Gastrocnemius medialis (tissue), 4 donors: ENCODE data around the gene SIK3. TPM values are rescaled to one million over a fixed set of nuclear protein-coding genes. Genes with fewer than 3 reads are reported as not detected.

Source experiments
- ATAC-seq, 2 donors: fragments of 150-250 bp; one replicate each; pipeline ENCODE4 v1.9.1; 2016
- DNase-seq, 2 donors: peaks; one replicate each; pipeline ENCODE4 v3.0.0-alpha.2; 2019
- H3K27ac ChIP-seq, 4 donors: fragments of 200-600 bp; sonication (generic); 1 replicate in 1 of 4; 2 replicates in 3 of 4; pipeline ENCODE4 v1.5.1; 2016 to 2018; ENCODE audit warnings: mild to moderate bottlenecking in 2 of 4, moderate library complexity in 1 of 4
- H3K27me3 ChIP-seq, 3 donors: fragments of 200-600 bp; sonication (generic) in 2 of 3; 1 replicate in 1 of 3; 2 replicates in 2 of 3; pipeline versions ENCODE4 v1.5.1 to v1.6.0; 2016 to 2019; ENCODE audit warnings: mild to moderate bottlenecking in 1 of 3, moderate library complexity in 1 of 3
- H3K36me3 ChIP-seq, 2 donors: fragments of 200-600 bp; sonication (generic) in 1 of 2; one replicate each; pipeline ENCODE4 v1.5.1; 2017 to 2018
- H3K4me1 ChIP-seq, 2 donors: fragments of 200-600 bp; sonication (generic) in 1 of 2; one replicate each; pipeline ENCODE4 v1.5.1; 2016 to 2017; ENCODE audit warnings: mild to moderate bottlenecking in 2 of 2
- H3K4me3 ChIP-seq, 4 donors: fragments of 200-600 bp; sonication (generic) in 3 of 4; 1 replicate in 1 of 4; 2 replicates in 3 of 4; pipeline ENCODE4 v1.5.1; 2016 to 2019; ENCODE audit warnings: mild to moderate bottlenecking in 2 of 4
- H3K9me3 ChIP-seq, 3 donors: fragments of 200-600 bp; sonication (generic) in 2 of 3; 1 replicate in 1 of 3; 2 replicates in 2 of 3; pipeline ENCODE4 v1.5.1; 2016 to 2019
- CTCF ChIP-seq, 5 experiments: fragments of 450-650 bp in 3 of 5; fragments of 200-600 bp in 2 of 5; sonication (generic) in 2 of 5; IDR thresholded peaks in 4 of 5; conservative IDR thresholded peaks in 1 of 5; 1 replicate in 4 of 5; 2 replicates in 1 of 5; pipeline ENCODE4 v1.5.1; 2016 to 2019; ENCODE audit warnings: antibody characterized with exemption in 5 of 5, mild to moderate bottlenecking in 3 of 5, moderate library complexity in 3 of 5
- POLR2A ChIP-seq, 2 donors: fragments of 450-650 bp; IDR thresholded peaks; one replicate each; pipeline ENCODE4 v1.6.1; 2017; ENCODE audit warnings: antibody characterized with exemption in 2 of 2, mild to moderate bottlenecking in 2 of 2, moderate library complexity in 2 of 2
- in situ Hi-C, 4 donors: fragments of 200-750 bp; cut with MboI; loops; one replicate each; pipeline versions ENCODE4 v1.15.0 to v1.8.0; 2017; ENCODE audit warnings: low sequenced_read_pairs in 4 of 4
- intact Hi-C: fragments of 100-400 bp; cut with DNase I; formaldehyde crosslinking; loops from one replicate; pipeline ENCODE4 v1.15.1; 2023; ENCODE audit warnings: low total_unique reads
- total RNA-seq, 4 donors: library from RNA; depleted of rRNA; stranded (reverse); fragments of >200 nt; gene quantifications; one replicate each; pipeline versions ENCODE4 v1.1.0 to v1.2.3, GENCODE V29; 2016

The SIK3 gene
- total RNA-seq, 4 donors from 2014 or later, result 34.4 to 42.4 (median 37.2) TPM

GRCh38 chr11:116986521-116987105, 111.6 kb downstream of the SIK3 start:
- peak; percentile 89 to 93 for ATAC-seq
- Histone ChIP-seq H3K36me3 (no peaks in the 10 kb centered on the region), H3K4me3 (no peak overlapping the region), H3K27ac (peak overlapping the region; percentile 51 to 66 (median 60)), H3K9me3 (no peaks in the 10 kb centered on the region), H3K27me3 (no peaks in the 10 kb centered on the region), H3K4me1 (peaks cover 51 to 68% of the 10 kb centered on the region in 2 donors)
- in situ Hi-C loops (no loop called here), intact Hi-C loops (loop anchor here (5.0 kb wide), 2 partner anchors 56 to 111 kb away; partner anchors contain the start of gene SIK3)
- DNase-seq, result peak in 1 of 2 donors; percentile 27
- TF ChIP-seq POLR2A (IDR thresholded peaks at IDR 0.05), result no peak

DNA sequence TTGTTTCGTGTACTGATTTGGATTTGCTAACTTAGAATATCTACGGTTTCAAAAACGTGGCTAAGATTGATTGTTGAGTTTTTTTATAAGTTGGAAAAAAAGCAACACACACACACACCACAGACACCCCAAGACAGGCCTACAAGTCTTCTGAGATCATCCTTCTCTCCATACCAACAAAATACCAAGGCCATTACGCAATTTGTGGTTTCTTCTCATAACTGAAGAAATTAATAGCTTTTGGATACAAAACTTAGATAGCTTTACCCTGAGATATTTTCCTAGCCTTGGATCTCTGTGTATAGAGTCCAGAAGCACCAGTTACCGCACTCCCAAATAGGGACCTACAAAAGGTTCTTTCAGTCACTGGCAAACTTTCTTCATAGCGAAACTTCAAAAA, 113.6 kb downstream of the SIK3 start:
- Histone ChIP-seq H3K36me3 (no peaks in the 10 kb centered on the region), H3K9me3 (no peaks in the 10 kb centered on the region), H3K4me1 (peaks cover 55 to 60% of the 10 kb centered on the region in 2 donors), H3K27me3 (no peaks in the 10 kb centered on the region), H3K27ac (peak overlapping the region in 2 of 4 donors; percentile 18 to 38), H3K4me3 (no peak overlapping the region)
- ATAC-seq, result peak in 1 of 2 donors; percentile 9
- no peak for DNase-seq
- intact Hi-C loops (no loop called here), in situ Hi-C loops (no loop called here)
- TF ChIP-seq CTCF (IDR thresholded peaks at IDR 0.05 in 4 of 5, conservative IDR thresholded peaks at IDR 0.05 in 1 of 5), result no peak
- no peak for TF ChIP-seq POLR2A (IDR thresholded peaks at IDR 0.05)

DNA sequence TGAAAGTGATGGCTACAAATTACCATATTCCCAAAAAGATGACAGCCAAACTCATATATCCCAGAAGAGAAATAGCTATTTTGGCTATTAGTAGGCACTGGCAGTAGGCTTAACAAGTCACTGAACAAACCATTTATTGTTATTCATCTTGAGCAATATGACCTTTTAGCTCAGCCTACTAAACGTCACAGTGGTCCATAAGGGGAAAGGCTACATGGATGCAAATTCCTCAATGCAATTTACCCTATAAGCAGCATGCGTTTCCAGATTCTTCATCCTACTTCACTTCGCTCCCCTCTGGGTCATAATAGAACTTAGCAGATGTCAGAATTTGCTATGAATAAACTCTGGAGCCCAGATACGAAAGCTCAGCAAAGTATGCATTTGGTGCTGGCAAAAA, 114.0 kb downstream of the SIK3 start:
- Histone ChIP-seq H3K4me1 (peaks cover 51 to 60% of the 10 kb centered on the region in 2 donors), H3K4me3 (no peak overlapping the region), H3K9me3 (no peaks in the 10 kb centered on the region), H3K36me3 (no peaks in the 10 kb centered on the region), H3K27ac (peak overlapping the region in 2 of 4 donors; percentile 18 to 38), H3K27me3 (no peaks in the 10 kb centered on the region)
- ATAC-seq (no peak), DNase-seq (no peak)
- no peak for TF ChIP-seq POLR2A (IDR thresholded peaks at IDR 0.05)
- no peak for TF ChIP-seq CTCF (IDR thresholded peaks at IDR 0.05 in 4 of 5, conservative IDR thresholded peaks at IDR 0.05 in 1 of 5)
- in situ Hi-C loops (no loop called here), intact Hi-C loops (no loop called here)

DNA sequence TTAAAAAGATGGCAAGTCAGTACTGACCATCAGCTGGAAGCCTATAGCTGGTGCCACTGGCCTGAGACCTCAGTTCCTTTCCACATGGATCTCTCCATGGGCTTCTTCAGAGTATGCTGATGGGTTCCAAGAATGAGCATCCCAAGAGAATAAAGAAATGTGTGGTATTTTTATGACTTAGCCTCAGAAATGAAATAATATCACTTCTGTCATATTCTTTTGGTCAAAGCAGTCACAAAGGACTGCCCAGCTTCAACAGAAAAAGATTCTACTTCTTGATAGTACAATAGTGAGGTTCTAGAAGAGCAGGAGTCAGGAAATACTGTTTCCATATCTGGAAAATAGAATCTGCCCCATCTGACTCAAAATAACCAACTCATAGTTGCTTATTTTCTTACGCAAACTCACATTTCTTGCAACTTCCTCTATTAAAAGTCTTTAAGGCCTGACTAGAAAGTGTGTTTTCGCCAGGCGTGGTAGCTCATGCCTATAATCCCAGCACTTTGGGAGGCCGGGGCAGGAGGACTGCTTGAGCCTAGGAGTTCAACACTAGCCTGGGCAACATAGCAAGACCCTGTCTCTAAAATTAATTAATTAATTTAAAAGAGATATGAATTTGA, 116.9 kb downstream of the SIK3 start:
- H3K4me1 ChIP-seq, result peaks cover 28 to 41% of the 10 kb centered on the region in 2 donors
- in situ Hi-C loops (no loop called here), intact Hi-C loops (no loop called here)
- H3K27ac ChIP-seq, result no peak overlapping the region
- no peaks in the 10 kb centered on the region for H3K9me3 ChIP-seq
- no peak overlapping the region for H3K4me3 ChIP-seq
- no peaks in the 10 kb centered on the region for H3K36me3 ChIP-seq
- H3K27me3 ChIP-seq, result no peaks in the 10 kb centered on the region
- DNase-seq, result no peak
- no peak for TF ChIP-seq CTCF (IDR thresholded peaks at IDR 0.05 in 4 of 5, conservative IDR thresholded peaks at IDR 0.05 in 1 of 5)
- TF ChIP-seq POLR2A (IDR thresholded peaks at IDR 0.05), result no peak
- ATAC-seq, result no peak

GRCh38 chr11:116980136-116980793, 118.0 kb downstream of the SIK3 start:
- H3K36me3 ChIP-seq, result no peaks in the 10 kb centered on the region
- no peaks in the 10 kb centered on the region for H3K27me3 ChIP-seq
- H3K9me3 ChIP-seq, result no peaks in the 10 kb centered on the region
- in situ Hi-C loops, result no loop called here
- no peak overlapping the region for H3K4me3 ChIP-seq
- no peak for DNase-seq
- ATAC-seq, result no peak
- intact Hi-C loops, result no loop called here
- H3K27ac ChIP-seq, result no peak overlapping the region
- TF ChIP-seq POLR2A (IDR thresholded peaks at IDR 0.05), result no peak
- TF ChIP-seq CTCF (IDR thresholded peaks at IDR 0.05 in 4 of 5, conservative IDR thresholded peaks at IDR 0.05 in 1 of 5), result no peak
- H3K4me1 ChIP-seq, result peaks cover 22 to 31% of the 10 kb centered on the region in 2 donors
